Endodermal cell (in vitro differentiated cells): ENCODE data around the gene TDRD12. TPM values are rescaled to one million over a fixed set of nuclear protein-coding genes. Genes with fewer than 3 reads are reported as not detected.

Source experiments
- DNase-seq: peaks from one replicate; pipeline ENCODE4 v3.0.0-alpha.2; 2017
- H3K27ac ChIP-seq: 2 replicates; pipeline ENCODE4 v1.5.1; 2013; ENCODE audit warnings: mild to moderate bottlenecking, low read depth, low read length, moderate library complexity
- H3K27me3 ChIP-seq: 2 replicates; pipeline ENCODE4 v1.6.1; 2013; ENCODE audit warnings: mild to moderate bottlenecking, low read length, moderate library complexity; ENCODE audit not compliant: insufficient read depth, control insufficient read depth, poor library complexity, severe bottlenecking
- H3K36me3 ChIP-seq: 2 replicates; pipeline ENCODE4 v1.7.0; 2013; ENCODE audit warnings: mild to moderate bottlenecking, low read length, moderate library complexity; ENCODE audit not compliant: control insufficient read depth, insufficient read depth
- H3K4me1 ChIP-seq: one replicate; pipeline ENCODE4 v1.7.0; 2013; ENCODE audit warnings: low read length; ENCODE audit not compliant: control insufficient read depth, insufficient read depth
- H3K4me3 ChIP-seq: 2 replicates; pipeline ENCODE4 v1.5.1; 2013; ENCODE audit warnings: mild to moderate bottlenecking, low read length, moderate library complexity
- H3K9ac ChIP-seq: 2 replicates; pipeline ENCODE4 v1.6.1; 2013; ENCODE audit warnings: mild to moderate bottlenecking, low read length, moderate library complexity; ENCODE audit not compliant: poor library complexity, severe bottlenecking; ENCODE audit errors: extremely low read depth
- H3K9me3 ChIP-seq: 2 replicates; pipeline ENCODE4 v1.6.1; 2013; ENCODE audit warnings: mild to moderate bottlenecking, low read length, moderate library complexity; ENCODE audit not compliant: control insufficient read depth
- H3K27ac Mint-ChIP-seq: 2 replicates; pipeline ENCODE4 v1.8.0; 2020; ENCODE audit warnings: mixed read lengths
- H3K27me3 Mint-ChIP-seq: 2 replicates; pipeline ENCODE4 v1.8.0; 2021; ENCODE audit warnings: mild to moderate bottlenecking, mixed read lengths; ENCODE audit not compliant: insufficient read depth
- H3K36me3 Mint-ChIP-seq: 2 replicates; pipeline ENCODE4 v1.8.0; 2020; ENCODE audit warnings: low read depth, mixed read lengths
- H3K4me1 Mint-ChIP-seq: 2 replicates; pipeline ENCODE4 v1.8.0; 2020; ENCODE audit warnings: mixed read lengths
- H3K4me3 Mint-ChIP-seq: 2 replicates; pipeline ENCODE4 v1.8.0; 2020; ENCODE audit warnings: mild to moderate bottlenecking, moderate library complexity, mixed read lengths
- H3K9me3 Mint-ChIP-seq: 2 replicates; pipeline ENCODE4 v1.8.0; 2020; ENCODE audit warnings: mild to moderate bottlenecking, mixed read lengths
- WGBS, 2 experiments: methylation state at CpG; one replicate each; pipeline versions ENCODE4 v1.1.5 to v1.1.7; 2013; ENCODE audit warnings: missing lambda C conversion rate in 2 of 2, mixed read lengths in 1 of 2; ENCODE audit not compliant: insufficient coverage in 1 of 2, insufficient read length in 1 of 2; 5-methylcytosine and 5-hydroxymethylcytosine counted together
- total RNA-seq, 2 donors: library from RNA; stranded (reverse); fragmentation: NEBNext Ultra II Directional in 1 of 2; extraction: Animal tissue kit (Norgen Biotek cat#: 25700) in 1 of 2; gene quantifications; 2 replicates in 1 of 2; 3 replicates in 1 of 2; pipeline ENCODE4 v1.2.1, GENCODE V29; 2021
- TF ChIP-seq, protein P1 (sequence below): fragments of 200-600 bp; sonication (generic); conservative IDR thresholded peaks from 2 replicates; pipeline ENCODE4 v1.5.0; 2021; ENCODE audit warnings: antibody characterized with exemption, mild to moderate bottlenecking

Gene TDRD12
- total RNA-seq, 2 donors from 2014 or later: 0.20 to 0.84 TPM

DNA sequence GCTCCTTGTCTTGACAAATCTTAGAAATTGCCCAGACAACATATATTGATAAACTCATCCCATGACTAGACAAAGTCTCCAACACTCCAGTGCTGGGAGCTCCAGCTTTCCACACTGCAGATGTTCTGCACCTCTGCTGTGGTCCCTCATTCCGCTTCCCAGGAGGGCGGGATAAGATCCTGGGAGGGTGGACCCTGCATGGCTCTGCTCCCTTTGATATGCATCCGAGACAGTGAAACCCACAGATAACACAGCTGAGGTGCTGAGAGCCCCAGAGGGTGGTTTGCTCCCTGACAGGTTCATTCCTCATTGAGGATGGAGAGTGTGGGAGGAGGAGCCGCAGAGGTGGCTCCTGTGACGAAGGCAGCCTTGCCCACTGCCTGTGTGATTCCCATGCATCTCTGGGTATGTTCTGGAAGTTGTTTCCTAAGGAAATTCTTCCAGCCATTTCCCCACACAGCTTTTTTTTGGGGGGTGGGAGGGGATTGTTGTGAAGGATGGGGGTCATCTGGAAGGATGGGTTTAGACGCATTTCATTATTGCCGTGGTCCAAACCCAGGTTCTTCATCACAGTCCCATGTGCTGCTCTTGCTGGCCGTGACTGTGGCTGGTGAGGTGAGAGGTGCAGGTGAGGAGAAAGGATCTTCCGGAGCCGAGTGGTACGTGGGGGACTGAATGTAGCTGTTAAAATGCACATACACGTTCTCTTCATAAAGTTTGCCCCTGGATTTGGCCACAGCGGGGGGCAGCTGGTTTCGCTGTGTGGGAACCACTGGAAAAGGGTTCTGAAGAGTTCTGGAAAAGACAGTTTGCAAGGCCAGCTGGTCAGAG lies 103.6 kb downstream of the TDRD12 start:
- Histone ChIP-seq H3K27me3 (no peaks in the 10 kb centered on the region), H3K36me3 (no peaks in the 10 kb centered on the region), H3K4me1 (peaks cover 12% of the 10 kb centered on the region), H3K9ac (no peak overlapping the region), H3K4me3 (no peak overlapping the region), H3K9me3 (peaks cover 14% of the 10 kb centered on the region), H3K27ac (no peak overlapping the region)
- Mint-ChIP-seq H3K36me3 (no peaks in the 10 kb centered on the region), H3K4me1 (peaks cover 21% of the 10 kb centered on the region), H3K27ac (no peak overlapping the region), H3K27me3 (peaks cover 7% of the 10 kb centered on the region), H3K9me3 (peaks cover 6% of the 10 kb centered on the region), H3K4me3 (no peak overlapping the region)
- WGBS, 2 experiments: 92 to 97% methylated on average over 6 to 14 of the region's 14 CpGs
- DNase-seq: no peak
- TF ChIP-seq, protein P1, sequence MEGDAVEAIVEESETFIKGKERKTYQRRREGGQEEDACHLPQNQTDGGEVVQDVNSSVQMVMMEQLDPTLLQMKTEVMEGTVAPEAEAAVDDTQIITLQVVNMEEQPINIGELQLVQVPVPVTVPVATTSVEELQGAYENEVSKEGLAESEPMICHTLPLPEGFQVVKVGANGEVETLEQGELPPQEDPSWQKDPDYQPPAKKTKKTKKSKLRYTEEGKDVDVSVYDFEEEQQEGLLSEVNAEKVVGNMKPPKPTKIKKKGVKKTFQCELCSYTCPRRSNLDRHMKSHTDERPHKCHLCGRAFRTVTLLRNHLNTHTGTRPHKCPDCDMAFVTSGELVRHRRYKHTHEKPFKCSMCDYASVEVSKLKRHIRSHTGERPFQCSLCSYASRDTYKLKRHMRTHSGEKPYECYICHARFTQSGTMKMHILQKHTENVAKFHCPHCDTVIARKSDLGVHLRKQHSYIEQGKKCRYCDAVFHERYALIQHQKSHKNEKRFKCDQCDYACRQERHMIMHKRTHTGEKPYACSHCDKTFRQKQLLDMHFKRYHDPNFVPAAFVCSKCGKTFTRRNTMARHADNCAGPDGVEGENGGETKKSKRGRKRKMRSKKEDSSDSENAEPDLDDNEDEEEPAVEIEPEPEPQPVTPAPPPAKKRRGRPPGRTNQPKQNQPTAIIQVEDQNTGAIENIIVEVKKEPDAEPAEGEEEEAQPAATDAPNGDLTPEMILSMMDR: no peak

GRCh38 chr19:32823747-32824102 lies 104.2 kb downstream of the TDRD12 start:
- Mint-ChIP-seq H3K9me3 (peaks cover 6% of the 10 kb centered on the region), H3K36me3 (no peaks in the 10 kb centered on the region), H3K27me3 (peaks cover 7% of the 10 kb centered on the region), H3K4me3 (no peak overlapping the region), H3K4me1 (peaks cover 26% of the 10 kb centered on the region), H3K27ac (no peak overlapping the region)
- Histone ChIP-seq H3K4me3 (no peak overlapping the region), H3K9me3 (peaks cover 14% of the 10 kb centered on the region), H3K27me3 (no peaks in the 10 kb centered on the region), H3K4me1 (peaks cover 15% of the 10 kb centered on the region), H3K27ac (no peak overlapping the region), H3K36me3 (no peaks in the 10 kb centered on the region), H3K9ac (no peak overlapping the region)
- 94 to 96% methylated on average over 7 of the region's 7 CpGs for WGBS, 2 experiments
- DNase-seq: no peak
- TF ChIP-seq, protein P1: no peak

GRCh38 chr19:32824191-32824751 lies 104.7 kb downstream of the TDRD12 start:
- Mint-ChIP-seq H3K36me3 (no peaks in the 10 kb centered on the region), H3K27ac (no peak overlapping the region), H3K27me3 (peaks cover 7% of the 10 kb centered on the region), H3K9me3 (peaks cover 6% of the 10 kb centered on the region), H3K4me1 (peaks cover 29% of the 10 kb centered on the region), H3K4me3 (no peak overlapping the region)
- TF ChIP-seq, protein P1: no peak
- Histone ChIP-seq H3K36me3 (no peaks in the 10 kb centered on the region), H3K9me3 (peaks cover 18% of the 10 kb centered on the region), H3K4me1 (peaks cover 15% of the 10 kb centered on the region), H3K27me3 (no peaks in the 10 kb centered on the region), H3K27ac (peak overlapping the region; percentile 93), H3K4me3 (no peak overlapping the region), H3K9ac (no peak overlapping the region)
- WGBS, 2 experiments: 81 to 86% methylated on average over 17 to 20 of the region's 20 CpGs
- no peak for DNase-seq
